SH-SY5Y (cell line): ENCODE data around the gene KCNG2.

Experiments
- GATA2 ChIP-seq: IDR thresholded peaks from 2 replicates; pipeline ENCODE4 v1.6.1; 2011; ENCODE audit warnings: mild to moderate bottlenecking, low read depth, low read length
- GATA3 ChIP-seq: IDR thresholded peaks from 2 replicates; pipeline ENCODE4 v1.6.1; 2011; ENCODE audit warnings: low read depth, mild to moderate bottlenecking, low read length, moderate library complexity

- TF ChIP-seq GATA3: no peak
- no peak for TF ChIP-seq GATA2
These were observed 106.1 kb downstream of the KCNG2 start for GRCh38 chr18:79903787-79904356.
